SK-N-MC (cell line): ENCODE results near the gene SCTR.

Experiments used
- DNase-seq: peaks from one replicate; pipeline ENCODE4 v3.0.0-alpha.2; 2011; ENCODE audit warnings: low read depth, low spot score
- H3K27ac ChIP-seq: fragments of 200-600 bp; sonication (generic); 2 replicates; pipeline ENCODE4 v1.5.1; 2016; ENCODE audit warnings: mixed run types
- H3K36me3 ChIP-seq: fragments of 200-600 bp; sonication (generic); 2 replicates; pipeline ENCODE4 v1.6.1; 2017; ENCODE audit warnings: antibody characterized with exemption, low read length, mixed read lengths; ENCODE audit not compliant: insufficient read depth
- H3K4me3 ChIP-seq: fragments of 200-600 bp; sonication (generic); 2 replicates; pipeline ENCODE4 v1.5.1; 2016
- H3K9ac ChIP-seq: fragments of 200-600 bp; sonication (generic); 2 replicates; pipeline ENCODE4 v1.8.0; 2017; ENCODE audit warnings: mixed run types, mixed read lengths; ENCODE audit not compliant: insufficient read length
- H3K9me3 ChIP-seq: fragments of 200-600 bp; sonication (generic); 2 replicates; pipeline ENCODE4 v1.6.1; 2017; ENCODE audit warnings: low read depth, mild to moderate bottlenecking, antibody characterized with exemption, low read length, moderate library complexity, mixed read lengths
- EZH2 ChIP-seq: fragments of 200-600 bp; sonication (generic); IDR thresholded peaks from one replicate; pipeline ENCODE4 v1.6.1; 2017; ENCODE audit warnings: antibody characterized with exemption
- FOXP2 ChIP-seq: optimal IDR thresholded peaks from 2 replicates; pipeline ENCODE3; 2011; ENCODE audit warnings: mild to moderate bottlenecking, moderate library complexity; ENCODE audit not compliant: insufficient read depth; ENCODE audit errors: extremely low read length, control extremely low read depth
- POLR2AphosphoS5 ChIP-seq: IDR thresholded peaks from 2 replicates; pipeline ENCODE4 v1.6.1; 2012; ENCODE audit warnings: mild to moderate bottlenecking, low read depth, low read length, borderline replicate concordance

Gene SCTR

GRCh38 chr2:119520696-119521432 is 3.4 kb downstream of the SCTR start:
- TF ChIP-seq FOXP2 (no peak), EZH2 (no peak), POLR2AphosphoS5 (no peak)

GRCh38 chr2:119519057-119519408 is 5.2 kb downstream of the SCTR start:
- TF ChIP-seq EZH2 (no peak), FOXP2 (no peak), POLR2AphosphoS5 (no peak)
- H3K4me3 ChIP-seq = no peak overlapping the region
- H3K36me3 ChIP-seq = no peaks in the 10 kb centered on the region
- H3K27ac ChIP-seq = no peak overlapping the region
- H3K9me3 ChIP-seq = no peaks in the 10 kb centered on the region
- no peak overlapping the region for H3K9ac ChIP-seq
- DNase-seq = no peak

More at GRCh38 chr2:119520696-119521432, 3.4 kb downstream of the SCTR start:
- Histone ChIP-seq H3K36me3 (no peaks in the 10 kb centered on the region), H3K9me3 (no peaks in the 10 kb centered on the region), H3K27ac (no peak overlapping the region), H3K9ac (no peak overlapping the region), H3K4me3 (no peak overlapping the region)
- no peak for DNase-seq

- DNase-seq = no peak
- no peaks in the 10 kb centered on the region for H3K9me3 ChIP-seq
- H3K4me3 ChIP-seq = no peak overlapping the region
- H3K36me3 ChIP-seq = no peaks in the 10 kb centered on the region
- H3K27ac ChIP-seq = no peak overlapping the region
- H3K9ac ChIP-seq = no peak overlapping the region
- no peak for TF ChIP-seq FOXP2
- no peak for TF ChIP-seq EZH2
- TF ChIP-seq POLR2AphosphoS5 = no peak
These were observed 5.8 kb downstream of the SCTR start for GRCh38 chr2:119518401-119519056.

GRCh38 chr2:119517433-119517832 is 6.8 kb downstream of the SCTR start:
- no peak for TF ChIP-seq FOXP2
- TF ChIP-seq POLR2AphosphoS5 = no peak
- TF ChIP-seq EZH2 = no peak
- Histone ChIP-seq H3K9me3 (no peaks in the 10 kb centered on the region), H3K36me3 (no peaks in the 10 kb centered on the region), H3K9ac (no peak overlapping the region), H3K4me3 (no peak overlapping the region), H3K27ac (no peak overlapping the region)
- DNase-seq = no peak

- H3K4me3 ChIP-seq = no peak overlapping the region
- H3K9me3 ChIP-seq = no peaks in the 10 kb centered on the region
- TF ChIP-seq EZH2 (no peak), FOXP2 (no peak), POLR2AphosphoS5 (no peak)
- H3K9ac ChIP-seq = no peak overlapping the region
- H3K36me3 ChIP-seq = no peaks in the 10 kb centered on the region
- H3K27ac ChIP-seq = no peak overlapping the region
- DNase-seq = no peak
These were observed 8.2 kb downstream of the SCTR start for GRCh38 chr2:119516121-119516520.

- H3K36me3 ChIP-seq = no peaks in the 10 kb centered on the region
- TF ChIP-seq POLR2AphosphoS5 = no peak
- TF ChIP-seq EZH2 = no peak
- TF ChIP-seq FOXP2 = no peak
- no peak overlapping the region for H3K4me3 ChIP-seq
- no peak overlapping the region for H3K27ac ChIP-seq
- no peak overlapping the region for H3K9ac ChIP-seq
- H3K9me3 ChIP-seq = no peaks in the 10 kb centered on the region
- DNase-seq = no peak
These were observed 10.5 kb downstream of the SCTR start for GRCh38 chr2:119513832-119514231.

- H3K36me3 ChIP-seq = no peaks in the 10 kb centered on the region
These were observed 11.3 kb downstream of the SCTR start for GRCh38 chr2:119512946-119513345.

GRCh38 chr2:119511989-119512388 is 12.3 kb downstream of the SCTR start:
- TF ChIP-seq EZH2 (no peak), POLR2AphosphoS5 (no peak), FOXP2 (no peak)
- no peaks in the 10 kb centered on the region for H3K36me3 ChIP-seq
- no peak overlapping the region for H3K4me3 ChIP-seq
- H3K9me3 ChIP-seq = no peaks in the 10 kb centered on the region
- no peak overlapping the region for H3K27ac ChIP-seq
- no peak overlapping the region for H3K9ac ChIP-seq
- DNase-seq = no peak

More at GRCh38 chr2:119512946-119513345, 11.3 kb downstream of the SCTR start:
- H3K9me3 ChIP-seq = no peaks in the 10 kb centered on the region
- H3K4me3 ChIP-seq = no peak overlapping the region
- DNase-seq = no peak
- H3K27ac ChIP-seq = no peak overlapping the region
- H3K9ac ChIP-seq = no peak overlapping the region
- TF ChIP-seq FOXP2 (no peak), POLR2AphosphoS5 (no peak), EZH2 (no peak)

GRCh38 chr2:119508756-119509155 is 15.5 kb downstream of the SCTR start:
- no peak for TF ChIP-seq FOXP2
- no peak for TF ChIP-seq EZH2
- no peak for TF ChIP-seq POLR2AphosphoS5
- no peaks in the 10 kb centered on the region for H3K36me3 ChIP-seq
- no peak overlapping the region for H3K27ac ChIP-seq
- no peak overlapping the region for H3K4me3 ChIP-seq
- no peak for DNase-seq
- H3K9me3 ChIP-seq = no peaks in the 10 kb centered on the region
- no peak overlapping the region for H3K9ac ChIP-seq
